DOHH2 (cell line): ENCODE measurements around the gene SNIP1.
"Not testable (repeated sequence)": the region's sequence is repeated elsewhere in the genome, so short reads cannot be mapped to it uniquely, and the experiment has no call there.

Experiments
- H3F3A ChIP-seq: fragments of 200-600 bp; sonication (generic), shearing (Covaris generic); 2 replicates; pipeline ENCODE4 v1.6.0; 2016; ENCODE audit warnings: antibody characterized with exemption, mild to moderate bottlenecking; ENCODE audit not compliant: control insufficient read depth, insufficient read depth
- H3K27ac ChIP-seq: fragments of 200-600 bp; sonication (generic); 2 replicates; pipeline ENCODE4 v1.5.1; 2014; ENCODE audit warnings: low read depth, mild to moderate bottlenecking, low read length, moderate library complexity
- H3K27me3 ChIP-seq: fragments of 200-600 bp; sonication (generic); 2 replicates; pipeline ENCODE4 v1.6.1; 2014; ENCODE audit warnings: mild to moderate bottlenecking, low read length, mixed read lengths; ENCODE audit not compliant: control insufficient read depth
- H3K36me3 ChIP-seq: fragments of 200-600 bp; sonication (generic); 2 replicates; pipeline ENCODE4 v1.6.1; 2014; ENCODE audit warnings: mild to moderate bottlenecking, low read length, moderate library complexity, mixed read lengths; ENCODE audit not compliant: control insufficient read depth
- H3K4me1 ChIP-seq: fragments of 200-600 bp; sonication (generic); 2 replicates; pipeline ENCODE4 v1.6.1; 2014; ENCODE audit warnings: mild to moderate bottlenecking, low read length, mixed read lengths; ENCODE audit not compliant: control insufficient read depth
- H3K4me2 ChIP-seq: fragments of 200-600 bp; sonication (generic); 2 replicates; pipeline ENCODE4 v1.6.0; 2014; ENCODE audit warnings: mild to moderate bottlenecking, low read length, moderate library complexity
- H3K4me3 ChIP-seq: fragments of 200-600 bp; sonication (generic); 2 replicates; pipeline ENCODE4 v1.5.1; 2014; ENCODE audit warnings: mild to moderate bottlenecking, low read length, mixed read lengths
- H3K79me2 ChIP-seq: fragments of 200-600 bp; sonication (generic); 2 replicates; pipeline ENCODE4 v1.6.1; 2014; ENCODE audit warnings: mild to moderate bottlenecking, low read length, mixed read lengths; ENCODE audit not compliant: control insufficient read depth
- H3K9me2 ChIP-seq: fragments of 200-600 bp; sonication (generic); replicated peaks from 2 replicates; pipeline ENCODE4 v1.6.1; 2014; ENCODE audit warnings: mild to moderate bottlenecking, low read length, mixed read lengths; ENCODE audit not compliant: control insufficient read depth
- H3K9me3 ChIP-seq: fragments of 200-600 bp; sonication (generic); 2 replicates; pipeline ENCODE4 v1.6.1; 2014; ENCODE audit warnings: antibody characterized with exemption, low read length, mixed read lengths; ENCODE audit not compliant: control insufficient read depth, insufficient read depth
- H4K20me1 ChIP-seq: fragments of 200-600 bp; sonication (generic); 2 replicates; pipeline ENCODE4 v1.6.0; 2014; ENCODE audit warnings: low read depth, mild to moderate bottlenecking, antibody characterized with exemption, low read length, moderate library complexity; ENCODE audit not compliant: control insufficient read depth, insufficient read depth
- EZH2phosphoT487 ChIP-seq: fragments of 200-600 bp; sonication (generic); IDR thresholded peaks from 2 replicates; pipeline ENCODE4 v1.6.1; 2017; ENCODE audit warnings: borderline replicate concordance, mild to moderate bottlenecking, antibody characterized with exemption, low read length, moderate library complexity, mixed read lengths
- TF ChIP-seq, protein P1 (sequence below): fragments of 200-600 bp; sonication (generic); IDR thresholded peaks from one replicate; pipeline ENCODE4 v1.5.1; 2014; ENCODE audit warnings: antibody characterized with exemption, mild to moderate bottlenecking, low read depth, low read length; ENCODE audit not compliant: poor library complexity, severe bottlenecking

The SNIP1 gene

GRCh38 chr1:37509181-37509580 lies 44.9 kb downstream of the SNIP1 start:
- Histone ChIP-seq H3K4me2 (no peak overlapping the region), H3K4me3 (no peak overlapping the region), H3K9me2 (no peaks in the 10 kb centered on the region), H3K9me3 (no peaks in the 10 kb centered on the region), H3K27me3 (no peaks in the 10 kb centered on the region), H3K4me1 (peaks cover 18% of the 10 kb centered on the region), H3K27ac (no peak overlapping the region), H4K20me1 (no peaks in the 10 kb centered on the region), H3F3A (no peaks in the 10 kb centered on the region), H3K36me3 (peaks cover 65% of the 10 kb centered on the region), H3K79me2 (peaks cover 39% of the 10 kb centered on the region)
- TF ChIP-seq EZH2phosphoT487 = no peak
- TF ChIP-seq, protein P1, sequence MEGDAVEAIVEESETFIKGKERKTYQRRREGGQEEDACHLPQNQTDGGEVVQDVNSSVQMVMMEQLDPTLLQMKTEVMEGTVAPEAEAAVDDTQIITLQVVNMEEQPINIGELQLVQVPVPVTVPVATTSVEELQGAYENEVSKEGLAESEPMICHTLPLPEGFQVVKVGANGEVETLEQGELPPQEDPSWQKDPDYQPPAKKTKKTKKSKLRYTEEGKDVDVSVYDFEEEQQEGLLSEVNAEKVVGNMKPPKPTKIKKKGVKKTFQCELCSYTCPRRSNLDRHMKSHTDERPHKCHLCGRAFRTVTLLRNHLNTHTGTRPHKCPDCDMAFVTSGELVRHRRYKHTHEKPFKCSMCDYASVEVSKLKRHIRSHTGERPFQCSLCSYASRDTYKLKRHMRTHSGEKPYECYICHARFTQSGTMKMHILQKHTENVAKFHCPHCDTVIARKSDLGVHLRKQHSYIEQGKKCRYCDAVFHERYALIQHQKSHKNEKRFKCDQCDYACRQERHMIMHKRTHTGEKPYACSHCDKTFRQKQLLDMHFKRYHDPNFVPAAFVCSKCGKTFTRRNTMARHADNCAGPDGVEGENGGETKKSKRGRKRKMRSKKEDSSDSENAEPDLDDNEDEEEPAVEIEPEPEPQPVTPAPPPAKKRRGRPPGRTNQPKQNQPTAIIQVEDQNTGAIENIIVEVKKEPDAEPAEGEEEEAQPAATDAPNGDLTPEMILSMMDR = no peak

- H3K79me2 ChIP-seq = peaks cover 17% of the 10 kb centered on the region
- no peaks in the 10 kb centered on the region for H4K20me1 ChIP-seq
- H3F3A ChIP-seq = no peaks in the 10 kb centered on the region
These were observed 47.4 kb downstream of the SNIP1 start for GRCh38 chr1:37506740-37507139.

GRCh38 chr1:37502791-37503190 lies 51.3 kb downstream of the SNIP1 start:
- not testable (repeated sequence) for H3K27me3 ChIP-seq, H3K4me3 ChIP-seq, H3K4me2 ChIP-seq, H4K20me1 ChIP-seq, H3F3A ChIP-seq, H3K79me2 ChIP-seq, H3K9me3 ChIP-seq, H3K9me2 ChIP-seq, H3K4me1 ChIP-seq, H3K27ac ChIP-seq
- peaks cover 74% of the 10 kb centered on the region for H3K36me3 ChIP-seq

More at GRCh38 chr1:37506740-37507139, 47.4 kb downstream of the SNIP1 start:
- no peak overlapping the region for H3K27ac ChIP-seq
- peaks cover 66% of the 10 kb centered on the region for H3K36me3 ChIP-seq
- no peak overlapping the region for H3K4me3 ChIP-seq
- no peaks in the 10 kb centered on the region for H3K27me3 ChIP-seq
- H3K4me1 ChIP-seq = peaks cover 11% of the 10 kb centered on the region
- H3K9me3 ChIP-seq = no peaks in the 10 kb centered on the region
- TF ChIP-seq EZH2phosphoT487 = no peak
- TF ChIP-seq, protein P1 = no peak
- no peak overlapping the region for H3K4me2 ChIP-seq
- H3K9me2 ChIP-seq = no peaks in the 10 kb centered on the region

DNA sequence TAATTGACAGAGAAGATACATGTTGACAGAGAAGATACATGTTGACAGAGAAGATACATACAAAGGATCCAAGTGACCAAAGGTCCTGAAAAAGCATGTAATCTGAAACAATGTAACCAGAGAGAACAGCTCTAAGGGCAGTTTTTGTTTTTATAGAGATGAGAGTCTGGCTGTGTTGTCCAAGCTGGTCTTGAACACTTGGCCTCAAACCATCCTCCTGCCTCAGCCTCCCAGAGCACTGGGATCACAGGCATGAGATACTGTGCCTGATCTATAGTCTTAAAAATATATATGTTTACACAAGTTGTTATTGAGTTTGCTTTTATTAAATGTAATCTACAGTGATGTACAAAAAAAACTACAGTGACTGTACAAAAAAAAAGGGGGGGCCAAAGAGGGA lies 52.0 kb downstream of the SNIP1 start:
- Histone ChIP-seq H4K20me1 (no peaks in the 10 kb centered on the region), H3K27ac (no peak overlapping the region), H3K9me3 (no peaks in the 10 kb centered on the region), H3K4me2 (no peak overlapping the region), H3K36me3 (peaks cover 69% of the 10 kb centered on the region), H3K4me1 (no peaks in the 10 kb centered on the region), H3K27me3 (no peaks in the 10 kb centered on the region), H3K9me2 (no peaks in the 10 kb centered on the region), H3K4me3 (no peak overlapping the region), H3K79me2 (0 out of 2 replicates have a peak, but pooled peaks cover 7% of the 10 kb centered on the region), H3F3A (no peaks in the 10 kb centered on the region)
- TF ChIP-seq, protein P1 = no peak
- no peak for TF ChIP-seq EZH2phosphoT487
